Stimulated activated CD4-positive, alpha-beta T cell treated with anti-CD3 and anti-CD28 coated beads, Interleukin-15, amount 100 ng/mL, for 48 hours (primary cell): Measurements from ENCODE around the gene ALPK1.
"Not testable (repeated sequence)": the region's sequence is repeated elsewhere in the genome, so short reads cannot be mapped to it uniquely, and the experiment has no call there.

ENCODE experiments used
- DNase-seq, 2 donors: peaks; one replicate each; pipeline ENCODE4 v3.0.0-alpha.2; 2020; ENCODE audit warnings: low read depth in 2 of 2

Gene ALPK1

GRCh38 chr4:112284662-112285411, 12.3 kb upstream of the ALPK1 start:
- no peak for DNase-seq

- no peak for DNase-seq
Measured at GRCh38 chr4:112287258-112287989, 9.7 kb upstream of the ALPK1 start.

- no peak for DNase-seq
Measured at GRCh38 chr4:112288455-112288854, 8.7 kb upstream of the ALPK1 start.

- no peak for DNase-seq
Measured at GRCh38 chr4:112289407-112290253, 7.5 kb upstream of the ALPK1 start.

- DNase-seq = no peak
Measured at GRCh38 chr4:112290341-112290740, 6.8 kb upstream of the ALPK1 start.

GRCh38 chr4:112299721-112300120, 2.6 kb downstream of the ALPK1 start:
- no peak for DNase-seq

- DNase-seq = no peak
Measured at GRCh38 chr4:112302320-112303274, 5.4 kb downstream of the ALPK1 start.

GRCh38 chr4:112305477-112305876, 8.3 kb downstream of the ALPK1 start:
- DNase-seq = not testable (repeated sequence)

GRCh38 chr4:112309263-112309791, 12.2 kb downstream of the ALPK1 start:
- DNase-seq = not testable (repeated sequence)

- DNase-seq = no peak
Measured at GRCh38 chr4:112311516-112311915, 14.3 kb downstream of the ALPK1 start.

GRCh38 chr4:112312610-112313239, 15.6 kb downstream of the ALPK1 start:
- DNase-seq = no peak

GRCh38 chr4:112315446-112315845, 18.3 kb downstream of the ALPK1 start:
- no peak for DNase-seq

GRCh38 chr4:112316360-112316759, 19.2 kb downstream of the ALPK1 start:
- no peak for DNase-seq

GRCh38 chr4:112318239-112319142, 21.3 kb downstream of the ALPK1 start:
- no peak for DNase-seq

- DNase-seq = peak; percentile 54 to 74
Measured at GRCh38 chr4:112321776-112322684, 24.9 kb downstream of the ALPK1 start.

GRCh38 chr4:112322866-112323265, 25.7 kb downstream of the ALPK1 start:
- DNase-seq = no peak

GRCh38 chr4:112325530-112325929, 28.4 kb downstream of the ALPK1 start:
- DNase-seq = no peak
